22Rv1 (cell line): Measurements from ENCODE around the gene AGO3.

Source experiments
- ZFX ChIP-seq: fragments of 450-650 bp; IDR thresholded peaks from 2 replicates; pipeline ENCODE4 v1.6.1; 2017; ENCODE audit warnings: antibody characterized with exemption, borderline replicate concordance
- TF ChIP-seq, protein P1 (sequence below): fragments of 450-650 bp; IDR thresholded peaks from 2 replicates; pipeline ENCODE4 v1.5.1; 2017; ENCODE audit warnings: mild to moderate bottlenecking

DNA sequence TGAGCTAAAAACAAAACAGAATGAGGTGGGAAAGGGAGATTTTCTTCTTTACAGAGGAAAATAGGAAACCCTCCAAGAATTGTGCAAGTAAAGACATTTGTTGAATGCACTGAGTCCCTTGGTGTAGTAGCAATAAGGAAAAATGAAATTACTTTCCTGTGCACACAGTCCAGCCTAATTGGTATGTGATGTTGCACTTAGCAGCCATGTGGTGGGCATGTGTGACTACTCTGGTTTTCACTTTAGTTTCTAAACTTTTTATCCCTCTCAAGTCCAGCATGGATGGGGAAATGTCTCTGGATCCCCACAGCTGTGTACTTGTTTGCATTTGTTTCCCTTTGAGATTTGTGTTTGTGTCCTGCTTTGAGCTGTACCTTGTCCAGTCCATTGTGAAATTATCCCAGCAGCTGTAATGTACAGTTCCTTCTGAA is 7.1 kb upstream of the AGO3 start:
- TF ChIP-seq, protein P1, sequence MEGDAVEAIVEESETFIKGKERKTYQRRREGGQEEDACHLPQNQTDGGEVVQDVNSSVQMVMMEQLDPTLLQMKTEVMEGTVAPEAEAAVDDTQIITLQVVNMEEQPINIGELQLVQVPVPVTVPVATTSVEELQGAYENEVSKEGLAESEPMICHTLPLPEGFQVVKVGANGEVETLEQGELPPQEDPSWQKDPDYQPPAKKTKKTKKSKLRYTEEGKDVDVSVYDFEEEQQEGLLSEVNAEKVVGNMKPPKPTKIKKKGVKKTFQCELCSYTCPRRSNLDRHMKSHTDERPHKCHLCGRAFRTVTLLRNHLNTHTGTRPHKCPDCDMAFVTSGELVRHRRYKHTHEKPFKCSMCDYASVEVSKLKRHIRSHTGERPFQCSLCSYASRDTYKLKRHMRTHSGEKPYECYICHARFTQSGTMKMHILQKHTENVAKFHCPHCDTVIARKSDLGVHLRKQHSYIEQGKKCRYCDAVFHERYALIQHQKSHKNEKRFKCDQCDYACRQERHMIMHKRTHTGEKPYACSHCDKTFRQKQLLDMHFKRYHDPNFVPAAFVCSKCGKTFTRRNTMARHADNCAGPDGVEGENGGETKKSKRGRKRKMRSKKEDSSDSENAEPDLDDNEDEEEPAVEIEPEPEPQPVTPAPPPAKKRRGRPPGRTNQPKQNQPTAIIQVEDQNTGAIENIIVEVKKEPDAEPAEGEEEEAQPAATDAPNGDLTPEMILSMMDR = no peak
- no peak for TF ChIP-seq ZFX
